GM13976 (cell line): Measurements from ENCODE around the gene GPR180.

ENCODE experiments used
- DNase-seq: peaks from one replicate; pipeline ENCODE4 v3.0.0; 2012; ENCODE audit warnings: low spot score
- in situ Hi-C: fragments of 300-500 bp; cut with MboI; formaldehyde crosslinking; loops from one replicate; pipeline ENCODE4 v1.12.0; 2022; ENCODE audit warnings: low sequenced_read_pairs, mixed read lengths, inconsistent platforms; ENCODE audit not compliant: unreplicated experiment
- TF ChIP-seq, protein P1 (sequence below): IDR thresholded peaks from 2 replicates; pipeline ENCODE4 v1.5.1; 2012; ENCODE audit warnings: borderline replicate concordance, mild to moderate bottlenecking; ENCODE audit not compliant: insufficient read depth; ENCODE audit errors: extremely low read depth, missing control alignments, control extremely low read depth

The GPR180 gene

DNA sequence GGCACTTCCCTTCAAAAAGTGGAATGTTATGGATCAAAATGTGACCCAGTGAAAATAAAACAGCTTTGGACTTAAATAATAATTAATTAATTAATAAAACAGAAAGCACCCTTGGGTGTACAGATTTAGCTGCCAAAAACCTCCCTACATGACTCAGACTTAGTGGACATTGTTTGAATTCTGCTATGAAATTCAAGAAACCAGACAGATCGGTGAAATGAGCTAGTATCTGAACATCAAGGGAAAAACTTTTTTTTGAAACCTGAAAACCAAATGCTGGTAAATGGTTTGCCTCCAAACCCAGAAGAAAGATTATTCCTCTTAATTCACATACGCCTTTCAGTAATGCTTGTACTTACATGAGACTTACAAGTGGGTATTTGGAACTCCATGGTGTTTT, 77.2 kb downstream of the GPR180 start:
- in situ Hi-C loops = no loop called here
- no peak for DNase-seq

DNA sequence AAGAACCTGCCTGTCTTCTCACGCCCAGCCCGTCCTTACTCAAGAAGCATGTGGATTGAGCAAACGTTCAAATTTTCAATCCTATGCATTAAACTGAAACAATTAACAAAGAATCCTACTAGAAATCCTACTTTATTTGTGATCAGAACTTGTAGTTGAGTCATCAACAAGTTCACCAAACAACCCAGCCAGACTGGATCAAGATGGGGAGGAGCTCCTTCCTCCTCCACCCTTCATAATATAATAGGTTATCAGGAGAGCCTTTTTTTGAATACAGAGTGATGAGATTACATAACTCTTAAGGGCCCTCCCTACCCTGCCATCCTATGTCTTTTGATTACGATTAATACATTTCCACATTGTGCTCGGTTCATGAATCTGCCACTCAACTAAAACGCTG, 78.0 kb downstream of the GPR180 start:
- TF ChIP-seq, protein P1, sequence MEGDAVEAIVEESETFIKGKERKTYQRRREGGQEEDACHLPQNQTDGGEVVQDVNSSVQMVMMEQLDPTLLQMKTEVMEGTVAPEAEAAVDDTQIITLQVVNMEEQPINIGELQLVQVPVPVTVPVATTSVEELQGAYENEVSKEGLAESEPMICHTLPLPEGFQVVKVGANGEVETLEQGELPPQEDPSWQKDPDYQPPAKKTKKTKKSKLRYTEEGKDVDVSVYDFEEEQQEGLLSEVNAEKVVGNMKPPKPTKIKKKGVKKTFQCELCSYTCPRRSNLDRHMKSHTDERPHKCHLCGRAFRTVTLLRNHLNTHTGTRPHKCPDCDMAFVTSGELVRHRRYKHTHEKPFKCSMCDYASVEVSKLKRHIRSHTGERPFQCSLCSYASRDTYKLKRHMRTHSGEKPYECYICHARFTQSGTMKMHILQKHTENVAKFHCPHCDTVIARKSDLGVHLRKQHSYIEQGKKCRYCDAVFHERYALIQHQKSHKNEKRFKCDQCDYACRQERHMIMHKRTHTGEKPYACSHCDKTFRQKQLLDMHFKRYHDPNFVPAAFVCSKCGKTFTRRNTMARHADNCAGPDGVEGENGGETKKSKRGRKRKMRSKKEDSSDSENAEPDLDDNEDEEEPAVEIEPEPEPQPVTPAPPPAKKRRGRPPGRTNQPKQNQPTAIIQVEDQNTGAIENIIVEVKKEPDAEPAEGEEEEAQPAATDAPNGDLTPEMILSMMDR = no peak
- DNase-seq = no peak
- in situ Hi-C loops = no loop called here

More for the DNA sequence above, 77.2 kb downstream of the GPR180 start:
- TF ChIP-seq, protein P1 = no peak

DNA sequence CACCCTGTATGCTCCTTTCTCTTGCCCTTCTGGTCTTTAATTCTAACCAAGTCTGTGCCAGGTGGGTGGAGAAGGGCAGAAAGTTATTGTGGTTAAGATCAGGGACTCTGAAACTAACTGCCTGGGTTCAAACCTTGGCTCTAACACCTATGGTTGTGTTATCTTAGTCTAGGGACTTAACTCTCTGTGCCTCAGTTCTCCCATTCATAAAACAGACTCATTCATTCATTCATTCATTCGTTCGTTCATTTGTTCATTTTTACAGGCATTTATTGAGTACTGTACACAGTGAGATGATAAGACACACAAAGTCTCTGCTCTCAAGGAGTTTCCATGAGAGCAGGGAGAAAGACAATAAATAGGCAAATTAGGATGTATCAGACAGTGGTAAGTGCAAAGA, 80.6 kb downstream of the GPR180 start:
- no peak for DNase-seq
- in situ Hi-C loops = no loop called here
- TF ChIP-seq, protein P1 = no peak

DNA sequence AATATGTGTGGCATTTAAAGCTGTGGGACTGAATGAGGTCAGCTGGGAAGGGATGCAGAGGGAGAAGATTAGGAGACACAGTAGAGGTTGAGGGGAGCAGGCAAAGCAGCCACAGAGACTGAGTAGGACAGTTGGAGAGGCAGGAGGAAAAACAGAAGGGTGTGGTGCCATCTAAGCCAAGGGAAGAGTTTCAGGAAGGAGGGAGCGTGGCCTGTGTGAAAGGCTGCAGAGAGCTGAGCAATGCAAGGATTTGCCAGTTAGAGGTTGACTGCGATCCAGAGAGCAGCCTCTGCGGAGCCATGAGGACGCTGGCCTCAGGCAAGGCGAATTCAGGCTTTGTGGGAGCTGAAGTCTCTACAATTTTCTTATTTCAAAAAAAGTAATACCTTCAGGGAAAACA, 81.8 kb downstream of the GPR180 start:
- no peak for DNase-seq
- in situ Hi-C loops = no loop called here
- TF ChIP-seq, protein P1 = no peak
